GM23338 (cell line): Measurements from ENCODE around the gene CD40. TPM values are rescaled to one million over a fixed set of nuclear protein-coding genes. Genes with fewer than 3 reads are reported as not detected.

Experiments
- ATAC-seq: fragments of 200-7000 bp; cut with Tn5 transposase; 3 replicates; pipeline ENCODE4 v1.9.1; 2020
- DNase-seq: peaks from one replicate; pipeline ENCODE4 v3.0.0-alpha.2; 2015; ENCODE audit warnings: low spot score
- H2AFZ ChIP-seq: fragments of 200-600 bp; sonication (generic); 2 replicates; pipeline ENCODE4 v1.8.0; 2016; ENCODE audit warnings: antibody characterized with exemption, mild to moderate bottlenecking, moderate library complexity
- H3F3A ChIP-seq: fragments of 200-600 bp; sonication (generic); replicated peaks from 2 replicates; pipeline ENCODE4 v1.8.0; 2017; ENCODE audit warnings: antibody characterized with exemption, mixed run types, low read depth
- H3K27ac ChIP-seq: fragments of 200-600 bp; sonication (generic); 2 replicates; pipeline ENCODE4 v1.6.1; 2016; ENCODE audit warnings: low read depth
- H3K27me3 ChIP-seq: fragments of 200-600 bp; sonication (generic); 2 replicates; pipeline ENCODE4 v1.8.0; 2016; ENCODE audit warnings: mild to moderate bottlenecking, mixed run types, moderate library complexity; ENCODE audit not compliant: insufficient read depth
- H3K36me3 ChIP-seq: fragments of 200-600 bp; sonication (generic); 2 replicates; pipeline ENCODE4 v1.8.0; 2016; ENCODE audit warnings: mild to moderate bottlenecking; ENCODE audit not compliant: insufficient read depth
- H3K4me1 ChIP-seq: fragments of 200-600 bp; sonication (generic); 2 replicates; pipeline ENCODE4 v1.8.0; 2016; ENCODE audit warnings: mild to moderate bottlenecking, moderate library complexity; ENCODE audit not compliant: insufficient read depth
- H3K4me2 ChIP-seq: fragments of 200-600 bp; sonication (generic); 2 replicates; pipeline ENCODE4 v1.7.1; 2017; ENCODE audit warnings: mixed run types
- H3K4me3 ChIP-seq: fragments of 200-600 bp; sonication (generic); 2 replicates; pipeline ENCODE4 v1.6.1; 2016; ENCODE audit warnings: mixed run types
- H3K79me2 ChIP-seq: fragments of 200-600 bp; sonication (generic); replicated peaks from 2 replicates; pipeline ENCODE4 v1.8.0; 2017; ENCODE audit warnings: mild to moderate bottlenecking; ENCODE audit not compliant: insufficient read depth
- H3K9me2 ChIP-seq: fragments of 200-600 bp; sonication (generic); 2 replicates; pipeline ENCODE4 v1.8.0; 2017; ENCODE audit not compliant: insufficient read depth
- H4K20me1 ChIP-seq: fragments of 200-600 bp; sonication (generic); replicated peaks from 2 replicates; pipeline ENCODE4 v1.8.0; 2017; ENCODE audit warnings: mild to moderate bottlenecking; ENCODE audit not compliant: insufficient read depth
- H3K27ac Mint-ChIP-seq: 2 replicates; pipeline ENCODE4 v1.8.0; 2020; ENCODE audit warnings: inconsistent platforms, mild to moderate bottlenecking, moderate library complexity, mixed read lengths
- H3K27me3 Mint-ChIP-seq: 3 replicates; pipeline ENCODE4 v1.8.0; 2022; ENCODE audit warnings: low read depth, mild to moderate bottlenecking, moderate library complexity, mixed read lengths, inconsistent platforms; ENCODE audit not compliant: insufficient read depth, poor library complexity
- H3K36me3 Mint-ChIP-seq: 3 replicates; pipeline ENCODE4 v1.8.0; 2021; ENCODE audit warnings: low read depth, mild to moderate bottlenecking, inconsistent platforms, moderate library complexity, mixed read lengths
- H3K4me1 Mint-ChIP-seq: 3 replicates; pipeline ENCODE4 v1.8.0; 2020; ENCODE audit warnings: mild to moderate bottlenecking, inconsistent platforms, mixed read lengths
- H3K4me3 Mint-ChIP-seq: 3 replicates; pipeline ENCODE4 v1.8.0; 2021; ENCODE audit warnings: moderate library complexity, mild to moderate bottlenecking, inconsistent platforms, mixed read lengths
- H3K9me3 Mint-ChIP-seq: 3 replicates; pipeline ENCODE4 v1.8.0; 2020; ENCODE audit warnings: moderate library complexity, mild to moderate bottlenecking, inconsistent platforms, mixed read lengths
- CREB1 ChIP-seq: fragments of 250-450 bp; sonication (Bioruptor Pico); IDR thresholded peaks from 2 replicates; pipeline ENCODE4 v1.5.0; 2020; ENCODE audit warnings: low read depth, mild to moderate bottlenecking, moderate library complexity
- EZH2 ChIP-seq: fragments of 200-600 bp; sonication (generic); IDR thresholded peaks from one replicate; pipeline ENCODE4 v1.8.0; 2017; ENCODE audit warnings: antibody characterized with exemption, mild to moderate bottlenecking, low read depth; ENCODE audit not compliant: unreplicated experiment
- EZH2phosphoT487 ChIP-seq: fragments of 200-600 bp; sonication (generic); IDR thresholded peaks from one replicate; pipeline ENCODE4 v1.8.1; 2018; ENCODE audit warnings: antibody characterized with exemption; ENCODE audit not compliant: unreplicated experiment
- JUNB ChIP-seq: IDR thresholded peaks from one replicate; pipeline ENCODE4 v1.6.1; 2016; ENCODE audit warnings: antibody characterized with exemption; ENCODE audit not compliant: unreplicated experiment
- NANOG ChIP-seq: IDR thresholded peaks from 2 replicates; pipeline ENCODE4 v1.6.1; 2016; ENCODE audit warnings: antibody characterized with exemption, borderline replicate concordance
- POLR2AphosphoS5 ChIP-seq: IDR thresholded peaks from 2 replicates; pipeline ENCODE4 v1.6.1; 2016; ENCODE audit warnings: antibody characterized with exemption, low read depth
- STAT1 ChIP-seq: IDR thresholded peaks from one replicate; pipeline ENCODE4 v1.6.1; 2016; ENCODE audit warnings: antibody characterized with exemption; ENCODE audit not compliant: unreplicated experiment
- ZNF114 ChIP-seq: fragments of 250-450 bp; sonication (Bioruptor Pico); IDR thresholded peaks from 2 replicates; pipeline ENCODE4 v1.5.0; 2020; ENCODE audit warnings: mild to moderate bottlenecking, moderate library complexity
- ZNF331 ChIP-seq: fragments of 250-450 bp; sonication (Bioruptor Pico); IDR thresholded peaks from 2 replicates; pipeline ENCODE4 v1.5.0; 2020; ENCODE audit warnings: low read depth, mild to moderate bottlenecking, moderate library complexity
- polyA plus RNA-seq: library from polyadenylated mRNA; unstranded; fragments of >200 nt; fragmentation: Nextera tagmentation; extraction: Ambion mirVana; gene quantifications from 2 replicates; pipeline ENCODE4 v1.2.1, GENCODE V29; 2016
- total RNA-seq: library from RNA; depleted of rRNA; stranded (reverse); fragments of >200 nt; shearing (Covaris generic); gene quantifications from 2 replicates; pipeline ENCODE4 v1.2.3, GENCODE V29; 2014
- TF ChIP-seq, protein P1 (sequence below): fragments of 250-450 bp; sonication (Bioruptor Pico); IDR thresholded peaks from 2 replicates; pipeline ENCODE4 v1.5.0; 2020; ENCODE audit warnings: mild to moderate bottlenecking, moderate library complexity
- TF ChIP-seq, protein P2 (sequence below), 2 experiments: fragments of 200-600 bp in 1 of 2; sonication (generic) in 1 of 2; conservative IDR thresholded peaks; 2 replicates each; pipeline versions ENCODE4 v1.5.1 to v1.6.1; 2016 to 2017; ENCODE audit warnings: antibody characterized with exemption in 2 of 2, low read depth in 2 of 2, mild to moderate bottlenecking in 2 of 2, moderate library complexity in 1 of 2
- TF ChIP-seq, protein P3 (sequence below): IDR thresholded peaks from 2 replicates; pipeline ENCODE4 v1.6.1; 2016; ENCODE audit warnings: antibody characterized with exemption
- TF ChIP-seq, protein P4 (sequence below): IDR thresholded peaks from one replicate; pipeline ENCODE4 v1.6.1; 2018; ENCODE audit warnings: antibody characterized with exemption; ENCODE audit not compliant: unreplicated experiment

Gene CD40
- total and polyA plus RNA-seq, 2 experiments from 2014 or later = 15.4 to 18.9 TPM

DNA sequence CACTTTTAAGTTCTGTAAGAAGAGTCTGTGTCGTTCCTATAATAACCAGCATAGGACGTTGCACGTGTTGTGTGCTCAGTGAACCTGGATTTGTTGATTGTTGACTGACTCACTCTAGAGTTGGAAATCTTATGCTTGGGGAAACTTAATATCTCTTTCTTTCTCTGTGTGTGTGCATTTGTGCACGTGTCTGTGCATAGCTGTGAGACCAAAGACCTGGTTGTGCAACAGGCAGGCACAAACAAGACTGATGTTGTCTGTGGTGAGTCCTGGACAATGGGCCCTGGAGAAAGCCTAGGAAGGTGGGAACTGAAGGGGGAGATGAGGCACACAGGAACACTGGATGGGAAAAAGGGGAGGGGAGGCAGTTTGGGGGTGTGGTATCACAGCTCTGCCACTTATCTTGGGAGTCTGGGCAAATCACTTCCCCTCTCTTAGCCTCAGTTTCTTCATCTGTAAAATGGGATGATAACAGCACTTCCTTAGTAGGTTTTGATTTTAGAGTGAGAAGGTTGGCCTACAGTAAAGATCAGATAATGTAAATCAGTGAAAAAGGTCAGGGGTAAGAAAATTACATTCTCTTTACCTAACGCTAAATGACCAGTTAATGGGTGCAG lies 8.4 kb downstream of the CD40 start:
- Mint-ChIP-seq H3K4me1 (peaks cover 4% of the 10 kb centered on the region; the same call in 2 of the 3 replicates), H3K27ac (no peak overlapping the region), H3K27me3 (peaks cover 3% of the 10 kb centered on the region), H3K36me3 (peaks cover 30% of the 10 kb centered on the region), H3K9me3 (no peaks in the 10 kb centered on the region; the same call in 2 of the 3 replicates), H3K4me3 (no peak overlapping the region)
- Histone ChIP-seq H3K4me2 (no peak overlapping the region), H3K9me2 (no peaks in the 10 kb centered on the region), H4K20me1 (no peaks in the 10 kb centered on the region; the same call in 1 of the 2 replicates), H3K27ac (no peak overlapping the region), H3K4me1 (no peaks in the 10 kb centered on the region), H3F3A (no peaks in the 10 kb centered on the region), H2AFZ (no peak overlapping the region), H3K4me3 (no peak overlapping the region), H3K79me2 (no peaks in the 10 kb centered on the region), H3K36me3 (no peaks in the 10 kb centered on the region), H3K27me3 (peaks cover 2% of the 10 kb centered on the region; the same call in 1 of the 2 replicates)
- ATAC-seq (no peak), DNase-seq (no peak)
- TF ChIP-seq, protein P1, sequence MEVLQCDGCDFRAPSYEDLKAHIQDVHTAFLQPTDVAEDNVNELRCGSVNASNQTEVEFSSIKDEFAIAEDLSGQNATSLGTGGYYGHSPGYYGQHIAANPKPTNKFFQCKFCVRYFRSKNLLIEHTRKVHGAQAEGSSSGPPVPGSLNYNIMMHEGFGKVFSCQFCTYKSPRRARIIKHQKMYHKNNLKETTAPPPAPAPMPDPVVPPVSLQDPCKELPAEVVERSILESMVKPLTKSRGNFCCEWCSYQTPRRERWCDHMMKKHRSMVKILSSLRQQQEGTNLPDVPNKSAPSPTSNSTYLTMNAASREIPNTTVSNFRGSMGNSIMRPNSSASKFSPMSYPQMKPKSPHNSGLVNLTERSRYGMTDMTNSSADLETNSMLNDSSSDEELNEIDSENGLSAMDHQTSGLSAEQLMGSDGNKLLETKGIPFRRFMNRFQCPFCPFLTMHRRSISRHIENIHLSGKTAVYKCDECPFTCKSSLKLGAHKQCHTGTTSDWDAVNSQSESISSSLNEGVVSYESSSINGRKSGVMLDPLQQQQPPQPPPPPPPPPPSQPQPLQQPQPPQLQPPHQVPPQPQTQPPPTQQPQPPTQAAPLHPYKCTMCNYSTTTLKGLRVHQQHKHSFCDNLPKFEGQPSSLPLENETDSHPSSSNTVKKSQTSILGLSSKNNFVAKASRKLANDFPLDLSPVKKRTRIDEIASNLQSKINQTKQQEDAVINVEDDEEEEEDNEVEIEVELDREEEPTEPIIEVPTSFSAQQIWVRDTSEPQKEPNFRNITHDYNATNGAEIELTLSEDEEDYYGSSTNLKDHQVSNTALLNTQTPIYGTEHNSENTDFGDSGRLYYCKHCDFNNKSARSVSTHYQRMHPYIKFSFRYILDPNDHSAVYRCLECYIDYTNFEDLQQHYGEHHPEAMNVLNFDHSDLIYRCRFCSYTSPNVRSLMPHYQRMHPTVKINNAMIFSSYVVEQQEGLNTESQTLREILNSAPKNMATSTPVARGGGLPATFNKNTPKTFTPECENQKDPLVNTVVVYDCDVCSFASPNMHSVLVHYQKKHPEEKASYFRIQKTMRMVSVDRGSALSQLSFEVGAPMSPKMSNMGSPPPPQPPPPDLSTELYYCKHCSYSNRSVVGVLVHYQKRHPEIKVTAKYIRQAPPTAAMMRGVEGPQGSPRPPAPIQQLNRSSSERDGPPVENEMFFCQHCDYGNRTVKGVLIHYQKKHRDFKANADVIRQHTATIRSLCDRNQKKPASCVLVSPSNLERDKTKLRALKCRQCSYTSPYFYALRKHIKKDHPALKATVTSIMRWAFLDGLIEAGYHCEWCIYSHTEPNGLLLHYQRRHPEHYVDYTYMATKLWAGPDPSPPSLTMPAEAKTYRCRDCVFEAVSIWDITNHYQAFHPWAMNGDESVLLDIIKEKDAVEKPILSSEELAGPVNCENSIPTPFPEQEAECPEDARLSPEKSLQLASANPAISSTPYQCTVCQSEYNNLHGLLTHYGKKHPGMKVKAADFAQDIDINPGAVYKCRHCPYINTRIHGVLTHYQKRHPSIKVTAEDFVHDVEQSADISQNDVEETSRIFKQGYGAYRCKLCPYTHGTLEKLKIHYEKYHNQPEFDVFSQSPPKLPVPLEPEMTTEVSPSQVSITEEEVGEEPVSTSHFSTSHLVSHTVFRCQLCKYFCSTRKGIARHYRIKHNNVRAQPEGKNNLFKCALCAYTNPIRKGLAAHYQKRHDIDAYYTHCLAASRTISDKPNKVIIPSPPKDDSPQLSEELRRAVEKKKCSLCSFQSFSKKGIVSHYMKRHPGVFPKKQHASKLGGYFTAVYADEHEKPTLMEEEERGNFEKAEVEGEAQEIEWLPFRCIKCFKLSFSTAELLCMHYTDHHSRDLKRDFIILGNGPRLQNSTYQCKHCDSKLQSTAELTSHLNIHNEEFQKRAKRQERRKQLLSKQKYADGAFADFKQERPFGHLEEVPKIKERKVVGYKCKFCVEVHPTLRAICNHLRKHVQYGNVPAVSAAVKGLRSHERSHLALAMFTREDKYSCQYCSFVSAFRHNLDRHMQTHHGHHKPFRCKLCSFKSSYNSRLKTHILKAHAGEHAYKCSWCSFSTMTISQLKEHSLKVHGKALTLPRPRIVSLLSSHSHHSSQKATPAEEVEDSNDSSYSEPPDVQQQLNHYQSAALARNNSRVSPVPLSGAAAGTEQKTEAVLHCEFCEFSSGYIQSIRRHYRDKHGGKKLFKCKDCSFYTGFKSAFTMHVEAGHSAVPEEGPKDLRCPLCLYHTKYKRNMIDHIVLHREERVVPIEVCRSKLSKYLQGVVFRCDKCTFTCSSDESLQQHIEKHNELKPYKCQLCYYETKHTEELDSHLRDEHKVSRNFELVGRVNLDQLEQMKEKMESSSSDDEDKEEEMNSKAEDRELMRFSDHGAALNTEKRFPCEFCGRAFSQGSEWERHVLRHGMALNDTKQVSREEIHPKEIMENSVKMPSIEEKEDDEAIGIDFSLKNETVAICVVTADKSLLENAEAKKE = no peak
- no peak for TF ChIP-seq POLR2AphosphoS5
- no peak for TF ChIP-seq ZNF114 (CRISPR knock-in tag)
- TF ChIP-seq, protein P2, sequence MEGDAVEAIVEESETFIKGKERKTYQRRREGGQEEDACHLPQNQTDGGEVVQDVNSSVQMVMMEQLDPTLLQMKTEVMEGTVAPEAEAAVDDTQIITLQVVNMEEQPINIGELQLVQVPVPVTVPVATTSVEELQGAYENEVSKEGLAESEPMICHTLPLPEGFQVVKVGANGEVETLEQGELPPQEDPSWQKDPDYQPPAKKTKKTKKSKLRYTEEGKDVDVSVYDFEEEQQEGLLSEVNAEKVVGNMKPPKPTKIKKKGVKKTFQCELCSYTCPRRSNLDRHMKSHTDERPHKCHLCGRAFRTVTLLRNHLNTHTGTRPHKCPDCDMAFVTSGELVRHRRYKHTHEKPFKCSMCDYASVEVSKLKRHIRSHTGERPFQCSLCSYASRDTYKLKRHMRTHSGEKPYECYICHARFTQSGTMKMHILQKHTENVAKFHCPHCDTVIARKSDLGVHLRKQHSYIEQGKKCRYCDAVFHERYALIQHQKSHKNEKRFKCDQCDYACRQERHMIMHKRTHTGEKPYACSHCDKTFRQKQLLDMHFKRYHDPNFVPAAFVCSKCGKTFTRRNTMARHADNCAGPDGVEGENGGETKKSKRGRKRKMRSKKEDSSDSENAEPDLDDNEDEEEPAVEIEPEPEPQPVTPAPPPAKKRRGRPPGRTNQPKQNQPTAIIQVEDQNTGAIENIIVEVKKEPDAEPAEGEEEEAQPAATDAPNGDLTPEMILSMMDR (conservative IDR thresholded peaks at IDR 0.05; ENCODE audit: low read depth in 2 of 2) = no peak
- TF ChIP-seq STAT1 = no peak
- TF ChIP-seq NANOG = no peak
- no peak for TF ChIP-seq EZH2
- TF ChIP-seq, protein P3, sequence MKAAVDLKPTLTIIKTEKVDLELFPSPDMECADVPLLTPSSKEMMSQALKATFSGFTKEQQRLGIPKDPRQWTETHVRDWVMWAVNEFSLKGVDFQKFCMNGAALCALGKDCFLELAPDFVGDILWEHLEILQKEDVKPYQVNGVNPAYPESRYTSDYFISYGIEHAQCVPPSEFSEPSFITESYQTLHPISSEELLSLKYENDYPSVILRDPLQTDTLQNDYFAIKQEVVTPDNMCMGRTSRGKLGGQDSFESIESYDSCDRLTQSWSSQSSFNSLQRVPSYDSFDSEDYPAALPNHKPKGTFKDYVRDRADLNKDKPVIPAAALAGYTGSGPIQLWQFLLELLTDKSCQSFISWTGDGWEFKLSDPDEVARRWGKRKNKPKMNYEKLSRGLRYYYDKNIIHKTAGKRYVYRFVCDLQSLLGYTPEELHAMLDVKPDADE = no peak
- TF ChIP-seq JUNB = no peak
- TF ChIP-seq ZNF331 (CRISPR knock-in tag) = no peak
- TF ChIP-seq, protein P4, sequence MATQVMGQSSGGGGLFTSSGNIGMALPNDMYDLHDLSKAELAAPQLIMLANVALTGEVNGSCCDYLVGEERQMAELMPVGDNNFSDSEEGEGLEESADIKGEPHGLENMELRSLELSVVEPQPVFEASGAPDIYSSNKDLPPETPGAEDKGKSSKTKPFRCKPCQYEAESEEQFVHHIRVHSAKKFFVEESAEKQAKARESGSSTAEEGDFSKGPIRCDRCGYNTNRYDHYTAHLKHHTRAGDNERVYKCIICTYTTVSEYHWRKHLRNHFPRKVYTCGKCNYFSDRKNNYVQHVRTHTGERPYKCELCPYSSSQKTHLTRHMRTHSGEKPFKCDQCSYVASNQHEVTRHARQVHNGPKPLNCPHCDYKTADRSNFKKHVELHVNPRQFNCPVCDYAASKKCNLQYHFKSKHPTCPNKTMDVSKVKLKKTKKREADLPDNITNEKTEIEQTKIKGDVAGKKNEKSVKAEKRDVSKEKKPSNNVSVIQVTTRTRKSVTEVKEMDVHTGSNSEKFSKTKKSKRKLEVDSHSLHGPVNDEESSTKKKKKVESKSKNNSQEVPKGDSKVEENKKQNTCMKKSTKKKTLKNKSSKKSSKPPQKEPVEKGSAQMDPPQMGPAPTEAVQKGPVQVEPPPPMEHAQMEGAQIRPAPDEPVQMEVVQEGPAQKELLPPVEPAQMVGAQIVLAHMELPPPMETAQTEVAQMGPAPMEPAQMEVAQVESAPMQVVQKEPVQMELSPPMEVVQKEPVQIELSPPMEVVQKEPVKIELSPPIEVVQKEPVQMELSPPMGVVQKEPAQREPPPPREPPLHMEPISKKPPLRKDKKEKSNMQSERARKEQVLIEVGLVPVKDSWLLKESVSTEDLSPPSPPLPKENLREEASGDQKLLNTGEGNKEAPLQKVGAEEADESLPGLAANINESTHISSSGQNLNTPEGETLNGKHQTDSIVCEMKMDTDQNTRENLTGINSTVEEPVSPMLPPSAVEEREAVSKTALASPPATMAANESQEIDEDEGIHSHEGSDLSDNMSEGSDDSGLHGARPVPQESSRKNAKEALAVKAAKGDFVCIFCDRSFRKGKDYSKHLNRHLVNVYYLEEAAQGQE = no peak
- no peak for TF ChIP-seq CREB1 (CRISPR knock-in tag)
- no peak for TF ChIP-seq EZH2phosphoT487
